Activated T-cell treated with anti-CD3 and anti-CD28 coated beads for 4 hours (primary cell): ENCODE measurements around the gene ZDHHC1.

ENCODE experiments used
- DNase-seq: peaks from one replicate; pipeline ENCODE4 v3.0.0-alpha.2; 2020

Gene ZDHHC1, protein sequence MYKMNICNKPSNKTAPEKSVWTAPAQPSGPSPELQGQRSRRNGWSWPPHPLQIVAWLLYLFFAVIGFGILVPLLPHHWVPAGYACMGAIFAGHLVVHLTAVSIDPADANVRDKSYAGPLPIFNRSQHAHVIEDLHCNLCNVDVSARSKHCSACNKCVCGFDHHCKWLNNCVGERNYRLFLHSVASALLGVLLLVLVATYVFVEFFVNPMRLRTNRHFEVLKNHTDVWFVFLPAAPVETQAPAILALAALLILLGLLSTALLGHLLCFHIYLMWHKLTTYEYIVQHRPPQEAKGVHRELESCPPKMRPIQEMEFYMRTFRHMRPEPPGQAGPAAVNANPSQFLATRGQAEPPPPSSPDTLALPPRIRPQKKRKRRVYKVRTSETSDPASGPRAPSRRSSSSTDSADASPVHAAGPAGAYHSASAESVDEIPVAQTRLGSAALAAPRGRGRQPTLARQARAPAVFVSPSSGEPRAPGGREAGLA

GRCh38 chr16:67415872-67416793 lies at the start of gene ZDHHC1:
TSS of gene ZDHHC1 (minus strand) at chr16:67416477. CDS start at chr16:67407775, 8,702 bp downstream.
- DNase-seq = no peak

DNA sequence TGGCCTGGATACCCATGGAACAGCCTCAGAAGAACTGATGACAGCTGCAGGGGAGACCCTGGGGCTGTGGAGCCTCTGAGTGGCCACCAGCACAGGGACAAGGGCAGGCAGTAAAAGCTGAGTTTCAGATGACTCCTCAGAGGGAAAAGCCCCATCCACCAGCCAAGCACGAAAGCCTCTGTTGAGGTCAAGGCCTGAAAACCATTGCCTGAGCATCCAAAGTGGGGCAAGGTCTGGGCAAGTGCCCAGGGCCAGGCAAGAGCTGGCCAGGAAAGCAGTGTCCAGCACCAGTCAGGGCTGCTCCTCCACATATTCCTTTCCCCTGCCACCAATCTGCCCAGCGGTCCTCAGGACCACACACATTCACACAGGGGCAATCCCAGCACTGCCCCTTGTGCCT lies 48.3 kb upstream of the ZDHHC1 start:
- DNase-seq = no peak

GRCh38 chr16:67463691-67464090 lies 47.4 kb upstream of the ZDHHC1 start:
- DNase-seq = no peak

DNA sequence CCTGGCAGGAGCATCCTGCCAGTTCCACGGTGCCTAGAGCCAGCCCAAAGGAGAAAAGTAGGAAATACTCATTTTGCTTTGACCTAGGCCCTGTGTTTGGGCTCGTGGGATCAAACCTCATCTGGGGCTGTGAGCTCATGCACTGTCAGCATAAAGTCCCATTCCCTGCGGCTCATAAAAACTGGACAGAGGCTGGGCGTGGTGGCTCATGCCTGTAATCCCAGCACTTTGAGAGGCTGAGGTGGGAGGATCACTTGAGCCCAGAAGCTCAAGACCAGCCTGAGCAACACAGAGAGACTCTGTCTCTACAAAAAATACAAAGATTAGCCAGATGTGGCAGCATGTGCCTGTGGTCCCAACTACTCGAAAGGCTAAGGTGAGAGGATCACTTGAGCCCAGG lies 46.8 kb upstream of the ZDHHC1 start:
- no peak for DNase-seq

DNA sequence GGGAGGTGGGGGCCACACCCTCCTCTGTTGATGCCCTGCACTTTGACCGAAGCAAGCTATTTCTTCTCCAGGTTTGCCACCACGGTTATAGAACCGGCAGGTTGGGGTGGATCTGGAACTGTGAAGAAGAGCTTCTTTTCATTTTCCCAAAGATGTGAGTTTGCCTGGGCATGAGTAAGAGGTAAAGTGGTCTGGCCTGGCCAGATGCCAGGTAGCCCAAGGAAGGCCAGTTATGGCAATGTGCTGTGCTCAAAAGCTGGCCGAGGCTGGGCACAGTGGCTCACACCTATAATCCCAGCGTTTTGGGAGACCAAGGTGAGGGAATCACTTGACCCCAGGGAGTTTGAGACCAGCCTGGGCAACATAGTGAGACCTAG lies 46.0 kb upstream of the ZDHHC1 start:
- no peak for DNase-seq

- no peak for DNase-seq
Observed at GRCh38 chr16:67461600-67462278, 45.5 kb upstream of the ZDHHC1 start.

- no peak for DNase-seq
Observed at GRCh38 chr16:67460961-67461360, 44.7 kb upstream of the ZDHHC1 start.

DNA sequence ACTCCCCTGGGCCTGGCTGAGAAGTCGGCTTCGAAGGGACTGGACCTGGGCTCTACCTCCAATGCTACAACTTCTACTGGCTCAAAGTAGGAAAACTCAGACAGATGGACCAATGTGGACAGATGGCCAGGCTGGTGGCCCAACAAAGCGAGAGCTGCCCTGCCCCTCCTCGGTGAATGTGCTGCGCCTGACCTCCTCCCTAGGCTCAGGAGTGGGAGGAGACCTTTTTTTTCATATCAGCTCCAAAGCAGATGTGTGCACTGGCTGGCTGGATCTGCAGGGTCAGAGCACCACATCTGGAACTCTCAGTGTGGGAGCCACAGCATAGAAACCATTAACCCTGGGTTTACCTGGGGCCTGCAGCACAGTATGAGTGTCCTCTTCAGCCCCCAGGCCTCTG lies 43.9 kb upstream of the ZDHHC1 start:
- DNase-seq = no peak

DNA sequence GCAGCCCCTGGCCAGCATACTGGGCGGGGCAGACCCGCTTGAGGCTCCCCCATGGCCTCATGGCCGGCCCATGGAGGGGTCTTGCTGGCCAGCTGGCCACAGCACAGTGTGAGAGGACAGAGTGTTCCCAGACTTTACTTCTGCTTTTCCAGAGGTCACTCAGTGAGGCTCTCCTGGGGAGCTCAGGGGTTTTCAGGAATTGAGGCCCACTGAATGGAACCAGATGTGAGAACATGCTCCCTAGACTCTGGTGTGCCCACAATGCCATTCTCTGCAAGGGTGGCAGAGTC lies 43.5 kb upstream of the ZDHHC1 start:
- DNase-seq = no peak

- no peak for DNase-seq
Observed at GRCh38 chr16:67459066-67459860, 43.0 kb upstream of the ZDHHC1 start.

- no peak for DNase-seq
Observed at GRCh38 chr16:67458121-67458641, 41.9 kb upstream of the ZDHHC1 start.

DNA sequence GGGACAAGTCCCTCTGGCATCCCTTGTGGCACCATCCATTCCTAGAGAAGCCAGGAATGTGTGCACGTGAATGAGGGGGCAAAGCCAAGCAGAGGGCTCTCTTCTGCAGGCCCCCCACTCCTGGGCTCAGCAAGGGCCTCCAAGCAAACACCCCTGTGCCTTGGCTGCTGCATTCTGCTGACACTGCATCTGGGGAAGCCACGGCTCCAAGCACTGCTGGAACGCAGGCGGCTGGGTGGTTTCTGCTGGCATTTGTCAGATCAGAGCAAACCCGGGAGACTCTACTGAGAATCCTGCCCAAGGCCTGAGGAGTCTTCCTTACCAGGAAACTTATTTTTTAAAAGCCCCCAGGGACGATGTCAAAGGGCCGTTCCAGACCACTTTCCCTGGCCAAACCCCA lies 41.3 kb upstream of the ZDHHC1 start:
- no peak for DNase-seq

DNA sequence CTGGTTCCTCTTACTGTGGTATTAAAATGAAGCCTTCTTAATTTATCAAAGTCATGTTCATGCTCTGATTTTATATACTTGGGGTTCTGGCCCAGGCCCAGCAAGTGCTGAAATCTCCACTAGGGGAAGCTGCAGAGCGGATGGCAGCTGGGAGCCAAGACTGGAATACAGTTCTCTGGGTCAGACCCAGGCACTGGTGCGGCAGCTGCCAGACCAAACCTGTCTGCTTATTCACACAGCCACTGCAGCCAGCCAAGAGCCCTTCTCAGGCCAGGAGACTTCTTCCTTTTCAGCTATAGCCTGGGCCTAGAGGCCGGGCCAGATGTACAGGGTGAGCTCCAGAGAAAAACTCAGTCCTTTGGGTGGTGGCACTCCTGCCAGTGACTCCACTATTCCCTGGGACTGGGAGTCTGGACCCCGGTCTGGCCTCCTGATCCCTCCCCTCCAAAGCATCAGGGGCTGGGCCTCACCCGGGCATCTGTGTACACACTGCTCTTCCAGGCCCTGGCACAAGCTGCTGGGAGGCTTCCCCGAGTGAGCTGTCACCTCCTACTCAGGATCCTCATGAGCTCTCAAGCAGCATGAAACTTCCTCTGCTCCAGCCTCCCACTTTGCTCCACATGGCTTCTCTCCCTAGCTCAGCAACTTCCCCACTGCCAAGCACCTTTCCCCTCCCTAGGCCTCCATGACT lies 40.3 kb upstream of the ZDHHC1 start:
- DNase-seq = no peak

- no peak for DNase-seq
Observed at GRCh38 chr16:67454852-67455251, 38.6 kb upstream of the ZDHHC1 start.

- no peak for DNase-seq
Observed at GRCh38 chr16:67454104-67454503, 37.8 kb upstream of the ZDHHC1 start.

DNA sequence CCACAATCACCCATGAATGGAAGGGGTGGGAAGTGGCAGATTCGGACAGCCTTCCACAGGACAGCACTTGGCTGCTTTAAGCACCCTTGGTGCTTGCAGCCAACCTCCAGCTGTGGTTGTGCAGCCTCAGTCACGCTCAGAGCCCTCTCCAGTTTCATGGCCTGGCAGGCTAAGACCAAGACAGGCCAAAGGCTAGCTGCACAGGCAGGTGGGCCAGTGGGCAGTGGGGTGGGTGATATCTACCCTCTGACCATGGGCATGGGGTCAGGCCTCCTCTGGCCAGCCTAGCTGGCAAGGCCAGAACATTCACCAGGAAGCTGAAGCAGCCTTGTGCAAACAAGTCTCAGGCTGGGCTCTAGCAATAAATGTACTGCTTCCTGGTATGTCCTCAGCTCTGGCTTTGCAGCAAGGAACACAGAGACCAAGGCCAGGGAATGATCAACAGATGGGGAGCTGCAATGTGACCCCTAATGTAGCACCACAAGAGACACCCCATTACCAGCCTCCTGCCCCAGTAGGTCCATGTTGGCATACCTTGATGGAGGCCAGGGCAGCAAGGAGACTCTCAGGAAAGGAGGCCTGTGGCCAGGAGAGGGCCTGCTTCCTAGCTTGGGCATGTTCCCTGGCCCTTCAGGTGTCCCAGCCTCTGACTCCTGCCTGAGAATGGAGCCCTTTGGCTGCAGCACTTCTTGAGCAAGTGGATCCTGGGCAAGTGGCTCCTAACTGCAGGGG lies 35.6 kb upstream of the ZDHHC1 start:
- no peak for DNase-seq

DNA sequence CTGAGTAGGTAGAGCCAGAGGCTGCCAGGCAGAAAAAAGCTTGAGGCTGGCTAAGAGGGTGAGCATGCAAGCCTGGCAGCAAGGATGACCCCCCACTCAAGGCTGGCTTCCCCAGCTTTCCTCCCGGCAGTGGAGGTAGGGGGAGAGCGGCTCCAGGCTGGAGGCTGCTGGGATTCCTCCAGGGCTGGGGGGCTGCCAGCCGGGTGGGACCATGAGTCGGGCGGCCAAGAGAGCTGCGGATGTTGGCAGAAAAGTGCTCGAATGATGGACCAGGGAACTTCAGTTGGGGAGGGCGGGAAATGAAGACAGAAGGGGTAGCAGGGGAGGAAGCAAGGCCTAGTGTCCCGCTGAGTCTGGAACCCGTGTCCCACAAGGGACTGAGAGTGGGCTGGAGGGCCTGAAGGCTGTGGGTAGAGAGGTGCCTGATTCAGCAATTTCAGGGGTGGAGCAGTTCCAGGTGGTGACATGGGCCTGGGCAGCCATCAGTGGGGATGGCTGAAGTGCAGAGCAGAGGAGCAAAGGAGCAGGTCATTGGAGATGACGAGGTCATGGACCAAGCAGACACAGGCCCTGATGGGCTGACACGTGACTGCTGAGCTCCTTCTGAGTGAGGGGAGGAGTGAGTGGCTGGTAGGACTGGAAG lies 34.9 kb upstream of the ZDHHC1 start:
- no peak for DNase-seq

GRCh38 chr16:67449739-67450138 lies 33.5 kb upstream of the ZDHHC1 start:
- no peak for DNase-seq

DNA sequence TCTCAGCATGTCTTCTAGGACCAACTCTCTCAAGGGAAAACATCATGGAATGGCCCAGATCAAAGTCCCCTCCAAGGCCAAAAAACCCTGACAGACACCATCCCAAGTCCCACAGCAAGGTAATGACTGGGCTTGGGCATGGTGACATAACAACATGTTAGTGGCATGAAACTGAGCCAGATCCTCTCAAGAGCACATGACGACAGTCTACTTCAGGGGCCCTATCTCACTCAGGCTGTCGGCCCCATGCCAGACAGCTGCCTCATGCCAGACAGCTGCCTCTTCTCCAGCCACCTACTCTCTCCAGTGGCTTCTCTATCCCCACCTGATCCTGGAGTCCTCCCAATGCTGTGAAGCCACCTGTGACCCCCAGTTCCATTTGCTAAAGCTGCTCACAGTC lies 33.1 kb upstream of the ZDHHC1 start:
- no peak for DNase-seq

GRCh38 chr16:67448580-67448979 lies 32.3 kb upstream of the ZDHHC1 start:
- no peak for DNase-seq
